HCT116 (cell line): Measurements from ENCODE around the gene GABARAPL1. TPM values are rescaled to one million over a fixed set of nuclear protein-coding genes. Genes with fewer than 3 reads are reported as not detected.

Source experiments
- ATAC-seq: fragments of 200-7000 bp; cut with Tn5 transposase; 2 replicates; pipeline ENCODE4 v1.9.1; 2020; ENCODE audit warnings: mild to moderate bottlenecking, moderate library complexity
- BruUV-seq: library from RNA; stranded (reverse); fragments of 400-500 nt; replicated peaks from 2 replicates; lab custom pipeline; 2021; lab: Mats Ljungman, UMichigan
- CTCF ChIA-PET: fragments of 300-600 bp; sonication (Branson Sonifier 250); formaldehyde crosslinking; loops from one replicate; lab custom pipeline; 2021; ENCODE audit warnings: antibody characterized with exemption; lab: Charles Lee
- POLR2A ChIA-PET: fragments of 300-600, 350-600 bp; sonication (Branson Sonifier 250); formaldehyde crosslinking; loops from one replicate; lab custom pipeline; 2021; ENCODE audit warnings: antibody characterized with exemption; lab: Charles Lee
- RAD21 ChIA-PET, 2 experiments: fragments of 300-600 bp; sonication (Branson Sonifier 250); formaldehyde crosslinking; loops; one replicate each; lab custom pipeline; 2023; ENCODE audit warnings: low total read pairs in 2 of 2; ENCODE audit not compliant: uncharacterized antibody in 2 of 2, unreplicated experiment in 2 of 2, low non-redundant PET in 1 of 2; lab: Charles Lee
- DNase-seq: peaks from one replicate; pipeline ENCODE4 v3.0.0-alpha.2; 2010; ENCODE audit warnings: low read depth, low spot score
- H2AFZ ChIP-seq: fragments of 200-600 bp; shearing (Covaris generic), sonication (generic); 2 replicates; pipeline ENCODE4 v1.6.1; 2017; ENCODE audit warnings: low read depth, mixed run types, mixed read lengths, antibody characterized with exemption, low read length; ENCODE audit not compliant: poor library complexity, severe bottlenecking
- H3K27ac ChIP-seq: 2 replicates; pipeline ENCODE4 v1.5.1; 2012; ENCODE audit warnings: low read depth, low read length
- H3K27me3 ChIP-seq: fragments of 200-600 bp; sonication (generic); 2 replicates; pipeline ENCODE4 v1.6.1; 2016; ENCODE audit warnings: mixed run types, low read length, mixed read lengths; ENCODE audit not compliant: insufficient read depth
- H3K36me3 ChIP-seq, 2 experiments: fragments of 200-500 bp in 1 of 2; fragments of 200-600 bp in 1 of 2; sonication (Bioruptor generic) in 1 of 2; sonication (generic) in 1 of 2; 2 replicates each; pipeline versions ENCODE4 v1.5.1 to v1.6.1; 2014 to 2016; ENCODE audit warnings: low read length in 2 of 2, inconsistent platforms in 1 of 2, mixed read lengths in 1 of 2, mixed run types in 1 of 2; ENCODE audit not compliant: insufficient read depth in 2 of 2, control insufficient read depth in 1 of 2
- H3K4me1 ChIP-seq, 2 experiments: fragments of 200-600 bp in 1 of 2; sonication (generic) in 1 of 2; 2 replicates each; pipeline versions ENCODE4 v1.5.1 to v1.6.1; 2012 to 2017; ENCODE audit warnings: low read length in 2 of 2, inconsistent platforms in 1 of 2, mild to moderate bottlenecking in 1 of 2, mixed read lengths in 1 of 2, mixed run types in 1 of 2, moderate library complexity in 1 of 2; ENCODE audit not compliant: insufficient read depth in 2 of 2, control insufficient read depth in 1 of 2
- H3K4me2 ChIP-seq: fragments of 200-600 bp; sonication (generic); 2 replicates; pipeline ENCODE4 v1.6.1; 2017; ENCODE audit warnings: mixed run types, low read length, mixed read lengths
- H3K4me3 ChIP-seq, 2 experiments: fragments of 200-600 bp in 1 of 2; sonication (generic) in 1 of 2; replicated peaks in 1 of 2; 2 replicates each; pipeline ENCODE4 v1.5.1; 2011 to 2016; ENCODE audit warnings: low read length in 2 of 2, control low read depth in 1 of 2, low read depth in 1 of 2, mild to moderate bottlenecking in 1 of 2, mixed read lengths in 1 of 2, mixed run types in 1 of 2
- H3K79me2 ChIP-seq: fragments of 200-600 bp; sonication (generic); 2 replicates; pipeline ENCODE4 v1.6.1; 2017; ENCODE audit warnings: mild to moderate bottlenecking, mixed run types, low read length, moderate library complexity, mixed read lengths; ENCODE audit not compliant: insufficient read depth
- H3K9ac ChIP-seq: fragments of 200-600 bp; sonication (generic); 2 replicates; pipeline ENCODE4 v1.6.1; 2016; ENCODE audit warnings: low read length, mixed read lengths
- H3K9me2 ChIP-seq: fragments of 200-600 bp; sonication (generic), shearing (Covaris generic); 2 replicates; pipeline ENCODE4 v1.6.1; 2017; ENCODE audit warnings: mixed run types, mild to moderate bottlenecking, moderate library complexity; ENCODE audit not compliant: insufficient read depth
- H3K9me3 ChIP-seq, 2 experiments: fragments of 200-500 bp in 1 of 2; fragments of 200-600 bp in 1 of 2; sonication (Bioruptor generic) in 1 of 2; sonication (generic) in 1 of 2; 2 replicates each; pipeline ENCODE4 v1.6.1; 2014 to 2017; ENCODE audit warnings: low read length in 2 of 2, mixed read lengths in 2 of 2, inconsistent platforms in 1 of 2, low read depth in 1 of 2, mild to moderate bottlenecking in 1 of 2, mixed run types in 1 of 2, moderate library complexity in 1 of 2; ENCODE audit not compliant: control insufficient read depth in 1 of 2, insufficient read depth in 1 of 2
- H4K20me1 ChIP-seq: fragments of 200-600 bp; sonication (generic), shearing (Covaris generic); 2 replicates; pipeline ENCODE4 v1.6.1; 2017; ENCODE audit warnings: mixed run types, mild to moderate bottlenecking, moderate library complexity; ENCODE audit not compliant: insufficient read depth
- ATF3 ChIP-seq: IDR thresholded peaks from 2 replicates; pipeline ENCODE4 v1.6.1; 2012
- CBX3 ChIP-seq: IDR thresholded peaks from 2 replicates; pipeline ENCODE4 v1.6.1; 2012; ENCODE audit warnings: low read depth
- CEBPB ChIP-seq: IDR thresholded peaks from 2 replicates; pipeline ENCODE4 v1.6.1; 2012; ENCODE audit warnings: low read depth
- CTCF ChIP-seq, 3 experiments: fragments of 200-600 bp in 1 of 3; sonication (generic) in 1 of 3; IDR thresholded peaks in 2 of 3; conservative IDR thresholded peaks in 1 of 3; 2 replicates each; pipeline ENCODE4 v1.5.1; 2012 to 2017; ENCODE audit warnings: low read depth in 2 of 3, low read length in 2 of 3, antibody characterized with exemption in 1 of 3, borderline replicate concordance in 1 of 3, control low read depth in 1 of 3, mild to moderate bottlenecking in 1 of 3, mixed read lengths in 1 of 3, mixed run types in 1 of 3, moderate library complexity in 1 of 3; ENCODE audit not compliant: insufficient read depth in 1 of 3
- EGR1 ChIP-seq: IDR thresholded peaks from 2 replicates; pipeline ENCODE4 v1.6.1; 2012; ENCODE audit warnings: low read depth
- ELF1 ChIP-seq: IDR thresholded peaks from 2 replicates; pipeline ENCODE4 v1.6.1; 2012; ENCODE audit warnings: low read depth, borderline replicate concordance
- EZH2 ChIP-seq: fragments of 200-600 bp; sonication (generic); IDR thresholded peaks from 2 replicates; pipeline ENCODE4 v1.6.1; 2017; ENCODE audit warnings: antibody characterized with exemption, mixed run types
- MAX ChIP-seq: IDR thresholded peaks from 2 replicates; pipeline ENCODE4 v1.6.1; 2012
- SP1 ChIP-seq: IDR thresholded peaks from 2 replicates; pipeline ENCODE4 v1.6.1; 2012; ENCODE audit warnings: low read depth
- SRF ChIP-seq: IDR thresholded peaks from 2 replicates; pipeline ENCODE4 v1.6.1; 2012; ENCODE audit warnings: low read depth
- TCF7L2 ChIP-seq: IDR thresholded peaks from 2 replicates; pipeline ENCODE4 v1.7.0; 2011; ENCODE audit warnings: borderline replicate concordance, inconsistent platforms; ENCODE audit not compliant: insufficient read depth, insufficient read length; ENCODE audit errors: extremely low read depth
- YY1 ChIP-seq: IDR thresholded peaks from 2 replicates; pipeline ENCODE4 v1.6.1; 2011; ENCODE audit warnings: low read length, low read depth, moderate library complexity, mild to moderate bottlenecking; ENCODE audit not compliant: insufficient replicate concordance; ENCODE audit errors: extremely low read depth
- ZFX ChIP-seq: fragments of 450-650 bp; IDR thresholded peaks from 2 replicates; pipeline ENCODE4 v1.6.1; 2017
- intact Hi-C: fragments of 100-400 bp; cut with micrococcal nuclease; formaldehyde crosslinking; loops from 2 replicates; pipeline ENCODE4 v1.10.0; 2022
- total RNA-seq: library from RNA; stranded (reverse); gene quantifications from one replicate; pipeline ENCODE4 v1.2.1, GENCODE V29; 2021; ENCODE audit not compliant: unreplicated experiment

Gene GABARAPL1
- total RNA-seq, 1 experiment from 2014 or later = 35.5 TPM

GRCh38 chr12:10178821-10179220 is 33.9 kb upstream of the GABARAPL1 start, which contains the start of gene TMEM52B (continued):
- TF ChIP-seq CTCF (IDR thresholded peaks at IDR 0.05 in 2 of 3, conservative IDR thresholded peaks at IDR 0.05 in 1 of 3; ENCODE audit: borderline replicate concordance in 1 of 3, insufficient read depth in 1 of 3, low read depth in 2 of 3, low read length in 2 of 3) (no peak), SRF (no peak), CBX3 (no peak), ATF3 (no peak), EGR1 (no peak), EZH2 (no peak), SP1 (no peak), ELF1 (no peak)

- TF ChIP-seq EZH2 (no peak), MAX (no peak), YY1 (no peak), CEBPB (no peak), ATF3 (no peak), ZFX (no peak), TCF7L2 (no peak)
- H3K4me3 ChIP-seq = no peak overlapping the region
- no peak for DNase-seq
- ChIA-PET POLR2A (no interaction called here), CTCF (no interaction called here), RAD21 (no interaction called here)
- H3K4me1 ChIP-seq = no peaks in the 10 kb centered on the region
- H3K27me3 ChIP-seq = no peaks in the 10 kb centered on the region
- H3K9me2 ChIP-seq = no peaks in the 10 kb centered on the region
- H3K4me2 ChIP-seq = no peak overlapping the region
- no TSS peak for BruUV-seq
- H2AFZ ChIP-seq = no peak overlapping the region
- no peaks in the 10 kb centered on the region for H3K9me3 ChIP-seq
- H3K9ac ChIP-seq = no peak overlapping the region
- no peak overlapping the region for H3K27ac ChIP-seq
- no peaks in the 10 kb centered on the region for H4K20me1 ChIP-seq
- no peaks in the 10 kb centered on the region for H3K36me3 ChIP-seq
- H3K79me2 ChIP-seq = no peaks in the 10 kb centered on the region
- no peak for ATAC-seq
- intact Hi-C loops = no loop called here
These were observed 32.9 kb upstream of the GABARAPL1 start for GRCh38 chr12:10179776-10180181.
